ENCODE results near the gene SYT2.
"Not testable (repeated sequence)": the region's sequence is repeated elsewhere in the genome, so short reads cannot be mapped to it uniquely, and the experiment has no call there.

The SYT2 gene

GRCh38 chr1:202561726-202562443, 148.4 kb downstream of the SYT2 start:
- Histone ChIP-seq H3K4me3 (ENCODE audit: low read length in 2 of 2) (no peak overlapping the region), H2BK120ac (ENCODE audit: low read depth, low read length) (no peak overlapping the region), H4K8ac (ENCODE audit: low read depth, low read length) (no peak overlapping the region), H3K9ac (ENCODE audit: low read depth, low read length, poor library complexity) (no peak overlapping the region), H3K27ac (replicated peaks; ENCODE audit: low read length) (no peak overlapping the region), H4K91ac (ENCODE audit: low read depth, low read length, poor library complexity) (no peak overlapping the region), H2AFZ (ENCODE audit: low read length) (no peak overlapping the region), H3K14ac (ENCODE audit: low read length) (no peak overlapping the region), H2BK12ac (ENCODE audit: low read length) (no peak overlapping the region), H2AK5ac (ENCODE audit: low read depth, low read length) (no peak overlapping the region), H3K23ac (ENCODE audit: low read depth, low read length, poor library complexity) (no peak overlapping the region), H3K79me1 (ENCODE audit: low read depth, low read length) (no peaks in the 10 kb centered on the region), H3K9me3 (replicated peaks in 1 of 2; ENCODE audit: control insufficient read depth in 2 of 2, insufficient read depth in 1 of 2, low read depth in 1 of 2, low read length in 2 of 2) (no peaks in the 10 kb centered on the region), H2BK5ac (ENCODE audit: low read length) (no peak overlapping the region), H3K27me3 (ENCODE audit: control insufficient read depth in 3 of 3, insufficient read depth in 3 of 3, low read depth in 1 of 3, low read length in 3 of 3) (no peaks in the 10 kb centered on the region), H3K36me3 (replicated peaks in 1 of 2; ENCODE audit: control insufficient read depth in 2 of 2, insufficient read depth in 2 of 2, low read length in 2 of 2) (no peaks in the 10 kb centered on the region), H3K4ac (ENCODE audit: low read length) (no peak overlapping the region), H3K4me1 (ENCODE audit: control insufficient read depth in 2 of 2, insufficient read depth in 1 of 2, low read depth in 1 of 2, low read length in 2 of 2) (peaks cover 3% of the 10 kb centered on the region in 2 donors), H3K18ac (ENCODE audit: low read length) (no peak overlapping the region), H2BK15ac (ENCODE audit: low read length) (no peak overlapping the region), H3K4me2 (ENCODE audit: insufficient read depth, low read length, poor library complexity, severe bottlenecking) (no peak overlapping the region)
- WGBS, 2 donors (ENCODE audit: extremely low coverage in 2 of 2, insufficient read length in 2 of 2, insufficient replicate concordance in 1 of 2): no CpG with 5 or more reads among the region's 2 CpGs
- no peak for DNase-seq (ENCODE audit: low spot score)

- Histone ChIP-seq H3K9me3 (replicated peaks in 1 of 2; ENCODE audit: control insufficient read depth in 2 of 2, insufficient read depth in 1 of 2, low read depth in 1 of 2, low read length in 2 of 2) (no peaks in the 10 kb centered on the region), H3K23ac (ENCODE audit: low read depth, low read length, poor library complexity) (no peak overlapping the region), H2BK120ac (ENCODE audit: low read depth, low read length) (no peak overlapping the region), H3K27me3 (ENCODE audit: control insufficient read depth in 3 of 3, insufficient read depth in 3 of 3, low read depth in 1 of 3, low read length in 3 of 3) (no peaks in the 10 kb centered on the region), H4K8ac (ENCODE audit: low read depth, low read length) (no peak overlapping the region), H3K4me2 (ENCODE audit: insufficient read depth, low read length, poor library complexity, severe bottlenecking) (no peak overlapping the region), H3K14ac (ENCODE audit: low read length) (no peak overlapping the region), H3K18ac (ENCODE audit: low read length) (no peak overlapping the region), H4K91ac (ENCODE audit: low read depth, low read length, poor library complexity) (no peak overlapping the region), H2BK5ac (ENCODE audit: low read length) (no peak overlapping the region), H3K79me1 (ENCODE audit: low read depth, low read length) (no peaks in the 10 kb centered on the region), H2BK12ac (ENCODE audit: low read length) (no peak overlapping the region), H3K9ac (ENCODE audit: low read depth, low read length, poor library complexity) (no peak overlapping the region), H3K4me3 (ENCODE audit: low read length in 2 of 2) (no peak overlapping the region), H2AK5ac (ENCODE audit: low read depth, low read length) (no peak overlapping the region), H3K4me1 (ENCODE audit: control insufficient read depth in 2 of 2, insufficient read depth in 1 of 2, low read depth in 1 of 2, low read length in 2 of 2) (peaks cover 3% of the 10 kb centered on the region in 2 donors), H2AFZ (ENCODE audit: low read length) (no peak overlapping the region), H3K36me3 (replicated peaks in 1 of 2; ENCODE audit: control insufficient read depth in 2 of 2, insufficient read depth in 2 of 2, low read length in 2 of 2) (no peaks in the 10 kb centered on the region), H3K4ac (ENCODE audit: low read length) (no peak overlapping the region), H2BK15ac (ENCODE audit: low read length) (no peak overlapping the region), H3K27ac (replicated peaks; ENCODE audit: low read length) (no peak overlapping the region)
- no CpG with 5 or more reads among the region's 1 CpG for WGBS, 2 donors (ENCODE audit: extremely low coverage in 2 of 2, insufficient read length in 2 of 2, insufficient replicate concordance in 1 of 2)
- no peak for DNase-seq (ENCODE audit: low spot score)
Observed at GRCh38 chr1:202561240-202561639, 149.0 kb downstream of the SYT2 start.

GRCh38 chr1:202557662-202558061, 152.6 kb downstream of the SYT2 start:
- not testable (repeated sequence) for H2BK12ac ChIP-seq (ENCODE audit: low read length); DNase-seq (ENCODE audit: low spot score); H4K91ac ChIP-seq (ENCODE audit: low read depth, low read length, poor library complexity); H2AFZ ChIP-seq (ENCODE audit: low read length); H2BK5ac ChIP-seq (ENCODE audit: low read length); H3K27ac ChIP-seq (replicated peaks; ENCODE audit: low read length); H3K4me1 ChIP-seq (ENCODE audit: control insufficient read depth in 2 of 2, insufficient read depth in 1 of 2, low read depth in 1 of 2, low read length in 2 of 2); H3K9me3 ChIP-seq (replicated peaks in 1 of 2; ENCODE audit: control insufficient read depth in 2 of 2, insufficient read depth in 1 of 2, low read depth in 1 of 2, low read length in 2 of 2); H3K14ac ChIP-seq (ENCODE audit: low read length); H3K27me3 ChIP-seq (ENCODE audit: control insufficient read depth in 3 of 3, insufficient read depth in 3 of 3, low read depth in 1 of 3, low read length in 3 of 3); H4K8ac ChIP-seq (ENCODE audit: low read depth, low read length); H2AK5ac ChIP-seq (ENCODE audit: low read depth, low read length); H3K18ac ChIP-seq (ENCODE audit: low read length); H2BK15ac ChIP-seq (ENCODE audit: low read length); H3K79me1 ChIP-seq (ENCODE audit: low read depth, low read length); H2BK120ac ChIP-seq (ENCODE audit: low read depth, low read length); H3K36me3 ChIP-seq (replicated peaks in 1 of 2; ENCODE audit: control insufficient read depth in 2 of 2, insufficient read depth in 2 of 2, low read length in 2 of 2); H3K4me2 ChIP-seq (ENCODE audit: insufficient read depth, low read length, poor library complexity, severe bottlenecking); H3K4ac ChIP-seq (ENCODE audit: low read length); H3K23ac ChIP-seq (ENCODE audit: low read depth, low read length, poor library complexity); H3K9ac ChIP-seq (ENCODE audit: low read depth, low read length, poor library complexity); H3K4me3 ChIP-seq (ENCODE audit: low read length in 2 of 2)
- no CpG with 5 or more reads among the region's 1 CpG for WGBS, 2 donors (ENCODE audit: extremely low coverage in 2 of 2, insufficient read length in 2 of 2, insufficient replicate concordance in 1 of 2)

- not testable (repeated sequence) for H3K36me3 ChIP-seq (replicated peaks in 1 of 2; ENCODE audit: control insufficient read depth in 2 of 2, insufficient read depth in 2 of 2, low read length in 2 of 2); H3K4me3 ChIP-seq (ENCODE audit: low read length in 2 of 2); H3K4me2 ChIP-seq (ENCODE audit: insufficient read depth, low read length, poor library complexity, severe bottlenecking); H2BK5ac ChIP-seq (ENCODE audit: low read length); H3K23ac ChIP-seq (ENCODE audit: low read depth, low read length, poor library complexity); H3K79me1 ChIP-seq (ENCODE audit: low read depth, low read length); H2AK5ac ChIP-seq (ENCODE audit: low read depth, low read length); H3K18ac ChIP-seq (ENCODE audit: low read length); H4K8ac ChIP-seq (ENCODE audit: low read depth, low read length); H3K27ac ChIP-seq (replicated peaks; ENCODE audit: low read length); H2BK120ac ChIP-seq (ENCODE audit: low read depth, low read length); H3K4ac ChIP-seq (ENCODE audit: low read length); H2BK15ac ChIP-seq (ENCODE audit: low read length); H3K9ac ChIP-seq (ENCODE audit: low read depth, low read length, poor library complexity); H3K14ac ChIP-seq (ENCODE audit: low read length); H3K27me3 ChIP-seq (ENCODE audit: control insufficient read depth in 3 of 3, insufficient read depth in 3 of 3, low read depth in 1 of 3, low read length in 3 of 3); H2AFZ ChIP-seq (ENCODE audit: low read length); H3K9me3 ChIP-seq (replicated peaks in 1 of 2; ENCODE audit: control insufficient read depth in 2 of 2, insufficient read depth in 1 of 2, low read depth in 1 of 2, low read length in 2 of 2); H2BK12ac ChIP-seq (ENCODE audit: low read length); H4K91ac ChIP-seq (ENCODE audit: low read depth, low read length, poor library complexity); H3K4me1 ChIP-seq (ENCODE audit: control insufficient read depth in 2 of 2, insufficient read depth in 1 of 2, low read depth in 1 of 2, low read length in 2 of 2); DNase-seq (ENCODE audit: low spot score)
- WGBS, 2 donors (ENCODE audit: extremely low coverage in 2 of 2, insufficient read length in 2 of 2, insufficient replicate concordance in 1 of 2): no CpG with 5 or more reads among the region's 4 CpGs
Observed at GRCh38 chr1:202556037-202556436, 154.2 kb downstream of the SYT2 start.
